K562 (cell line): Measurements from ENCODE around the gene SLC25A53. TPM values are rescaled to one million over a fixed set of nuclear protein-coding genes. Genes with fewer than 3 reads are reported as not detected.

Source experiments
- ATAC-seq: fragments of 200-7000 bp; cut with Tn5 transposase; 3 replicates; pipeline ENCODE4 v1.9.1; 2020; ENCODE audit warnings: moderate library complexity
- BruUV-seq: library from RNA; stranded (reverse); fragments of 400-500 nt; replicated peaks from 2 replicates; lab custom pipeline; 2021; lab: Mats Ljungman, UMichigan
- CTCF ChIA-PET: fragments of 300-600 bp; formaldehyde crosslinking; extraction: SDS; loops from one replicate; lab custom pipeline; 2021; ENCODE audit warnings: low intra/inter-chr PET ratio; lab: Yijun Ruan, JAX
- POLR2A ChIA-PET: fragments of 300-600, 350-650 bp; sonication (Branson Sonifier 250); formaldehyde crosslinking; extraction: SDS; loops from one replicate; lab custom pipeline; 2021; ENCODE audit warnings: antibody characterized with exemption, inconsistent platforms; lab: Yijun Ruan, JAX
- DNase-seq, 4 experiments: peaks; one replicate each; pipeline versions ENCODE4 v3.0.0 to v3.0.0-alpha.2; 2011 to 2018; ENCODE audit warnings: low spot score in 3 of 4, mixed read lengths in 3 of 4; ENCODE audit errors: extremely low read depth in 1 of 4
- FAIRE-seq: peaks from 2 replicates; lab custom pipeline; 2011; peaks lifted over from hg19 to GRCh38; lab: Jason Lieb, UNC
- H2AFZ ChIP-seq: 2 replicates; pipeline ENCODE4 v1.6.0; 2011; ENCODE audit warnings: low read depth, low read length, control low read depth, inconsistent platforms
- H3K27ac ChIP-seq: fragments of 200-600 bp; 3 replicates; pipeline ENCODE4 v1.8.0; 2011; ENCODE audit warnings: low read depth, mild to moderate bottlenecking, control low read depth, inconsistent platforms, low read length, moderate library complexity, mixed read lengths; ENCODE audit errors: extremely low read depth
- H3K27me3 ChIP-seq, 2 experiments: fragments of 300-600 bp in 1 of 2; 2 replicates in 1 of 2; 3 replicates in 1 of 2; pipeline versions ENCODE4 v1.6.0 to v1.8.0; 2011; ENCODE audit warnings: inconsistent platforms in 2 of 2, low read length in 2 of 2, mild to moderate bottlenecking in 1 of 2, mixed read lengths in 1 of 2, moderate library complexity in 1 of 2; ENCODE audit not compliant: control insufficient read depth in 2 of 2, insufficient read depth in 2 of 2
- H3K36me3 ChIP-seq: fragments of 300-600 bp; 3 replicates; pipeline ENCODE4 v1.8.0; 2011; ENCODE audit warnings: mild to moderate bottlenecking, low read length, inconsistent platforms; ENCODE audit not compliant: control insufficient read depth, insufficient read depth
- H3K4me1 ChIP-seq, 2 experiments: fragments of 200-600 bp in 1 of 2; replicated peaks in 1 of 2; 2 replicates in 1 of 2; 3 replicates in 1 of 2; pipeline versions ENCODE4 v1.5.1 to v1.8.0; 2011; ENCODE audit warnings: inconsistent platforms in 2 of 2, low read length in 2 of 2, mild to moderate bottlenecking in 1 of 2, mixed read lengths in 1 of 2, moderate library complexity in 1 of 2; ENCODE audit not compliant: control insufficient read depth in 2 of 2, insufficient read depth in 2 of 2
- H3K4me2 ChIP-seq: 2 replicates; pipeline ENCODE4 v1.6.1; 2011; ENCODE audit warnings: low read length, control low read depth, inconsistent platforms, mixed read lengths; ENCODE audit not compliant: insufficient read depth
- H3K4me3 ChIP-seq: fragments of 200-600 bp; sonication (generic), shearing (Covaris generic); 2 replicates; pipeline ENCODE4 v1.5.1; 2016; ENCODE audit warnings: control low read depth, inconsistent platforms
- H3K79me2 ChIP-seq: fragments of 200-600 bp; 3 replicates; pipeline ENCODE4 v1.8.0; 2011; ENCODE audit warnings: low read length, inconsistent platforms; ENCODE audit not compliant: control insufficient read depth, insufficient read depth
- H3K9ac ChIP-seq, 2 experiments: 2 replicates each; pipeline versions ENCODE4 v1.6.0 to v1.6.1; 2011; ENCODE audit warnings: low read depth in 2 of 2, low read length in 2 of 2, control low read depth in 1 of 2, inconsistent platforms in 1 of 2, mild to moderate bottlenecking in 1 of 2, mixed read lengths in 1 of 2; ENCODE audit not compliant: insufficient read depth in 1 of 2
- H3K9me1 ChIP-seq: one replicate; pipeline ENCODE4 v1.6.0; 2011; ENCODE audit warnings: inconsistent platforms, mild to moderate bottlenecking, low read length, moderate library complexity; ENCODE audit not compliant: control insufficient read depth, insufficient read depth
- H3K9me3 ChIP-seq: replicated peaks from 2 replicates; pipeline ENCODE4 v1.5.1; 2011; ENCODE audit warnings: low read depth, low read length, inconsistent platforms; ENCODE audit not compliant: control insufficient read depth, insufficient read depth
- H4K20me1 ChIP-seq: replicated peaks from 2 replicates; pipeline ENCODE4 v1.6.1; 2011; ENCODE audit warnings: low read length, inconsistent platforms, mixed read lengths; ENCODE audit not compliant: control insufficient read depth, insufficient read depth
- AFF1 ChIP-seq, 2 experiments: fragments of 450-650 bp; IDR thresholded peaks; 2 replicates each; pipeline ENCODE4 v1.6.1; 2018; ENCODE audit warnings: mild to moderate bottlenecking in 2 of 2, low read depth in 1 of 2; ENCODE audit not compliant: partially characterized antibody in 2 of 2
- CREB3 ChIP-seq: fragments of 450-650 bp; conservative IDR thresholded peaks from 2 replicates; pipeline ENCODE4 v1.6.1; 2016; ENCODE audit warnings: missing genetic modification characterization, low read depth, mild to moderate bottlenecking, missing compliant biosample characterization, moderate library complexity
- HDAC1 ChIP-seq, 2 experiments: fragments of 450-650 bp; IDR thresholded peaks; 2 replicates each; pipeline ENCODE4 v1.6.1; 2016 to 2017; ENCODE audit warnings: inconsistent platforms in 1 of 2, mild to moderate bottlenecking in 1 of 2, moderate library complexity in 1 of 2
- HOXB6 ChIP-seq: fragments of 250-450 bp; sonication (Bioruptor Pico); IDR thresholded peaks from 2 replicates; pipeline ENCODE4 v1.5.1; 2022; ENCODE audit warnings: mild to moderate bottlenecking, borderline replicate concordance
- KLF6 ChIP-seq: fragments of 250-450 bp; sonication (Bioruptor Pico); IDR thresholded peaks from 2 replicates; pipeline ENCODE4 v1.4.0; 2020; ENCODE audit warnings: mild to moderate bottlenecking, moderate library complexity, borderline replicate concordance
- NKRF ChIP-seq: fragments of 450-650 bp; IDR thresholded peaks from 2 replicates; pipeline ENCODE4 v1.6.1; 2016; ENCODE audit warnings: borderline replicate concordance
- PCBP1 ChIP-seq: fragments of 200-400 bp; formaldehyde crosslinking; IDR thresholded peaks from 2 replicates; pipeline ENCODE4 v1.6.1; 2018; ENCODE audit warnings: mild to moderate bottlenecking, low read depth, low read length; ENCODE audit not compliant: poor library complexity, severe bottlenecking
- RAD21 ChIP-seq, 2 experiments: fragments of 250-450 bp in 1 of 2; fragments of 450-650 bp in 1 of 2; sonication (Bioruptor Pico) in 1 of 2; formaldehyde crosslinking in 1 of 2; IDR thresholded peaks in 1 of 2; conservative IDR thresholded peaks in 1 of 2; 2 replicates each; pipeline versions ENCODE4 v1.4.0 to v1.8.0; 2020 to 2022; ENCODE audit warnings: mild to moderate bottlenecking in 2 of 2, moderate library complexity in 1 of 2
- RFX7 ChIP-seq: fragments of 250-450 bp; sonication (Bioruptor Pico); IDR thresholded peaks from 2 replicates; pipeline ENCODE4 v1.5.1; 2021; ENCODE audit warnings: mild to moderate bottlenecking
- SIX5 ChIP-seq, 2 experiments: IDR thresholded peaks; 2 replicates each; pipeline ENCODE4 v1.6.1; 2011; ENCODE audit warnings: low read length in 2 of 2, borderline replicate concordance in 1 of 2, low read depth in 1 of 2, mild to moderate bottlenecking in 1 of 2, moderate library complexity in 1 of 2; ENCODE audit not compliant: insufficient read depth in 1 of 2
- ZBTB43 ChIP-seq: sonication (generic); formaldehyde crosslinking; IDR thresholded peaks from 2 replicates; pipeline ENCODE4 v1.8.0; 2023; ENCODE audit warnings: mild to moderate bottlenecking, missing genetic modification reagents
- ZSCAN32 ChIP-seq: fragments of 450-650 bp; formaldehyde crosslinking; IDR thresholded peaks from 2 replicates; pipeline ENCODE4 v1.4.0; 2020; ENCODE audit warnings: mild to moderate bottlenecking, moderate library complexity
- WGBS: fragments of 100-300 bp; shearing (Covaris generic); methylation state at CpG from one replicate; pipeline ENCODE4 v1.1.6; 2016; ENCODE audit warnings: low coverage, mixed read lengths; ENCODE audit not compliant: insufficient coverage; ENCODE audit errors: missing lambda C conversion rate; 5-methylcytosine and 5-hydroxymethylcytosine counted together
- in situ Hi-C: fragments of 300-500 bp; cut with MboI; formaldehyde crosslinking; loops from 4 replicates; pipeline ENCODE4 v1.15.0; 2018; ENCODE audit warnings: inconsistent platforms, mixed read lengths
- intact Hi-C: fragments of 100-400 bp; cut with micrococcal nuclease; formaldehyde crosslinking; loops from 2 replicates; pipeline ENCODE4 v1.14.2; 2022
- polyA plus RNA-seq, 8 experiments: library from polyadenylated mRNA; depleted of rRNA in 4 of 8; stranded (reverse) in 5 of 8; unstranded in 3 of 8; fragments of >200 nt; fragmentation: Nextera tagmentation in 2 of 8; fragmentation: Illumina TruSeq in 1 of 8; extraction: Ambion mirVana in 2 of 8; extraction: Trizol in 1 of 8; gene quantifications; 2 replicates each; pipeline versions ENCODE4 v1.2.1 to v1.2.3, GENCODE V29; 2011 to 2014; ENCODE audit warnings: inconsistent platforms in 1 of 8, missing spikeins in 1 of 8
- total RNA-seq, 7 experiments: library from RNA; depleted of rRNA in 6 of 7; stranded (reverse); fragments of >200 nt in 6 of 7; fragmentation: Illumina TruSeq in 2 of 7; extraction: Trizol in 2 of 7; gene quantifications; 2 replicates each; pipeline versions ENCODE4 v1.2.1 to v1.2.3, GENCODE V29; 2011 to 2021; ENCODE audit warnings: low replicate concordance in 1 of 7

The SLC25A53 gene
- total and polyA plus RNA-seq, 9 of the 15 experiments (the other 6 are each of a cell fraction or from before 2014, with no cell fraction given), result 2.4 to 8.6 (median 5.6) TPM

- Histone ChIP-seq H3K4me3 (no peak overlapping the region), H3K27me3 (no peaks in the 10 kb centered on the region), H3K4me2 (no peak overlapping the region), H3K79me2 (no peaks in the 10 kb centered on the region), H3K9ac (no peak overlapping the region), H4K20me1 (peaks cover 3% of the 10 kb centered on the region; the same call in 1 of the 2 replicates), H2AFZ (no peak overlapping the region), H3K36me3 (0 out of 3 replicates have a peak, but pooled peaks cover 3% of the 10 kb centered on the region), H3K27ac (no peak overlapping the region), H3K9me1 (no peaks in the 10 kb centered on the region), H3K4me1 (no peaks in the 10 kb centered on the region; a peak in 1 of 5 replicates), H3K9me3 (no peaks in the 10 kb centered on the region)
- WGBS, result 77% methylated on average over 6 of the region's 6 CpGs
- ATAC-seq (no peak), FAIRE-seq (no peak), DNase-seq (no peak)
- intact Hi-C loops (no loop called here), in situ Hi-C loops (no loop called here)
- ChIA-PET CTCF (no interaction called here), POLR2A (no interaction called here)
- no TSS peak for BruUV-seq
- TF ChIP-seq CREB3 (tag) (no peak), ZBTB43 (CRISPR knock-in tag) (no peak), PCBP1 (no peak), RFX7 (CRISPR knock-in tag) (no peak), AFF1 (IDR thresholded peaks at IDR 0.05; ENCODE audit: low read depth in 1 of 2, partially characterized antibody in 2 of 2) (no peak), HOXB6 (no peak), RAD21 (CRISPR knock-in tag; conservative IDR thresholded peaks at IDR 0.05 in 1 of 2, IDR thresholded peaks at IDR 0.05 in 1 of 2) (no peak), KLF6 (CRISPR knock-in tag) (no peak), SIX5 (IDR thresholded peaks at IDR 0.05; ENCODE audit: borderline replicate concordance in 1 of 2, insufficient read depth in 1 of 2, low read depth in 1 of 2, low read length in 2 of 2) (no peak), ZSCAN32 (CRISPR knock-in tag) (no peak), NKRF (no peak), HDAC1 (IDR thresholded peaks at IDR 0.05) (no peak)
Measured at GRCh38 chrX:104130808-104131207, 26.0 kb downstream of the SLC25A53 start.
